ENCODE results near the gene TMIGD1. TPM values are rescaled to one million over a fixed set of nuclear protein-coding genes. Genes with fewer than 3 reads are reported as not detected.

Gene TMIGD1
- total and polyA plus RNA-seq, 2 donors (not counting 1 experiment from before 2014, with no cell fraction given), result not detected

DNA sequence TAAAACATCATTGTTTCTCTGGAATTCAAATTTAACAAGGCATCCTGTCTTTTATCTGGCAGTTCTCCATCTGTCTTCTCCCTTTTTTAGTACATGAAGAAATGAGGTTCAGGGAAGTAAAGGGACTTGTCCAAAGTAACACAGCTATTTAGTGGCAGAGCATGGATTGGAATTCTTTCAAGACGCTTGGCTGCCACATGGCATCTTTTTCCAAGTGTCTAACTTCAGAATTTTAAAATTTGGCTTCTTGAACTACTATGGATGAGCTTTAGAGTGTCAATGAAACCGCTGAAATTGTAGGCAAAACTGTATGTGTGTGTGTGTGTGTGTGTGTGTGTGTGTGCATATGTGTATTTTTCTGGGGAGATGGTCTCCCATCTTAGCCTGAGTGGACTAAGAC is 5.2 kb upstream of the TMIGD1 start:
- no peaks in the 10 kb centered on the region for H3K9me3 ChIP-seq (ENCODE audit: control extremely low read depth in 1 of 3, control insufficient read depth in 2 of 3, insufficient read depth in 1 of 3, low read length in 2 of 3)
- no peaks in the 10 kb centered on the region for H3K36me3 ChIP-seq (replicated peaks in 1 of 2; ENCODE audit: control extremely low read depth in 1 of 2, control insufficient read depth in 1 of 2, extremely low read depth in 1 of 2, insufficient read depth in 2 of 2, low read length in 1 of 2)
- H3K4me1 ChIP-seq (ENCODE audit: control insufficient read depth in 2 of 2, insufficient read depth in 2 of 2, low read length in 2 of 2), result peaks cover 0 to 4% of the 10 kb centered on the region in 2 donors
- H3K4me2 ChIP-seq (replicated peaks; ENCODE audit: low read depth, low read length, poor library complexity, severe bottlenecking), result no peak overlapping the region
- no peaks in the 10 kb centered on the region for H3K79me2 ChIP-seq (ENCODE audit: control insufficient read depth, insufficient read depth, low read length)
- H2AFZ ChIP-seq (ENCODE audit: insufficient read depth, low read depth, low read length, poor library complexity, severe bottlenecking), result no peak overlapping the region
- intact Hi-C loops (cut with micrococcal nuclease), result no loop called here
- TF ChIP-seq CTCF (IDR thresholded peaks at IDR 0.05) (no peak), EZH2 (IDR thresholded peaks at IDR 0.05; ENCODE audit: borderline replicate concordance, insufficient read depth, low read depth, low read length, poor library complexity, severe bottlenecking) (no peak)
- ATAC-seq (ENCODE audit: low read depth), result no peak
- H3K4me3 ChIP-seq (ENCODE audit: control extremely low read depth in 1 of 5, extremely low read depth in 1 of 5, insufficient read depth in 1 of 5, low read depth in 2 of 5, low read length in 4 of 5), result no peak overlapping the region
- WGBS (ENCODE audit: insufficient coverage), result no CpG with 5 or more reads among the region's 2 CpGs
- Mint-ChIP-seq H3K4me1 (peaks cover 5% of the 10 kb centered on the region), H3K9me3 (ENCODE audit: insufficient read depth) (no peaks in the 10 kb centered on the region), H3K4me3 (no peak overlapping the region), H3K27ac (no peak overlapping the region), H3K27me3 (peaks cover 3% of the 10 kb centered on the region)
- H3K9ac ChIP-seq (ENCODE audit: low read length), result no peak overlapping the region
- POLR2A ChIA-PET, result no interaction called here
- no peak overlapping the region for H3K27ac ChIP-seq (ENCODE audit: low read length in 2 of 2)
- DNase-seq, result no peak
- H4K20me1 ChIP-seq (ENCODE audit: control insufficient read depth, insufficient read depth, low read length, poor library complexity, severe bottlenecking), result no peaks in the 10 kb centered on the region
- CTCF ChIA-PET, result interaction anchor here (0.6 to 9.6 kb wide), 14 partner anchors 10 to 233 kb away, joined by 3 to 218 read pairs (median 4); partner anchors contain the start of gene BLMH
- H3K27me3 ChIP-seq (replicated peaks in 1 of 4; ENCODE audit: control extremely low read depth in 1 of 4, control insufficient read depth in 3 of 4, insufficient read depth in 4 of 4, low read length in 3 of 4), result no peaks in the 10 kb centered on the region

GRCh38 chr17:30337393-30337999 is 3.6 kb upstream of the TMIGD1 start:
- no peak overlapping the region for H2AFZ ChIP-seq (ENCODE audit: insufficient read depth, low read depth, low read length, poor library complexity, severe bottlenecking)
- no peak for ATAC-seq (ENCODE audit: low read depth)

More at GRCh38 chr17:30337393-30337999, 3.6 kb upstream of the TMIGD1 start:
- Histone ChIP-seq H3K79me2 (ENCODE audit: control insufficient read depth, insufficient read depth, low read length) (no peaks in the 10 kb centered on the region), H3K4me3 (ENCODE audit: control extremely low read depth in 1 of 5, extremely low read depth in 1 of 5, insufficient read depth in 1 of 5, low read depth in 2 of 5, low read length in 4 of 5) (no peak overlapping the region), H3K27me3 (replicated peaks in 1 of 4; ENCODE audit: control extremely low read depth in 1 of 4, control insufficient read depth in 3 of 4, insufficient read depth in 4 of 4, low read length in 3 of 4) (no peaks in the 10 kb centered on the region), H3K9me3 (ENCODE audit: control extremely low read depth in 1 of 3, control insufficient read depth in 2 of 3, insufficient read depth in 1 of 3, low read length in 2 of 3) (no peaks in the 10 kb centered on the region), H3K4me1 (ENCODE audit: control insufficient read depth in 2 of 2, insufficient read depth in 2 of 2, low read length in 2 of 2) (peaks cover 0 to 4% of the 10 kb centered on the region in 2 donors), H3K36me3 (replicated peaks in 1 of 2; ENCODE audit: control extremely low read depth in 1 of 2, control insufficient read depth in 1 of 2, extremely low read depth in 1 of 2, insufficient read depth in 2 of 2, low read length in 1 of 2) (no peaks in the 10 kb centered on the region), H3K9ac (ENCODE audit: low read length) (no peak overlapping the region), H4K20me1 (ENCODE audit: control insufficient read depth, insufficient read depth, low read length, poor library complexity, severe bottlenecking) (no peaks in the 10 kb centered on the region), H3K27ac (ENCODE audit: low read length in 2 of 2) (no peak overlapping the region), H3K4me2 (replicated peaks; ENCODE audit: low read depth, low read length, poor library complexity, severe bottlenecking) (no peak overlapping the region)
- Mint-ChIP-seq H3K27ac (no peak overlapping the region), H3K27me3 (peaks cover 7% of the 10 kb centered on the region), H3K9me3 (ENCODE audit: insufficient read depth) (no peaks in the 10 kb centered on the region), H3K4me1 (peaks cover 7% of the 10 kb centered on the region), H3K4me3 (no peak overlapping the region)
- no peak for DNase-seq
- WGBS (ENCODE audit: insufficient coverage), result 100% methylated on average over 1 of the region's 1 CpG
- ChIA-PET POLR2A (interaction anchor here (0.7 kb wide), 1 partner anchor 233 kb away, joined by 7 read pairs; no protein-coding TSS in a partner anchor), CTCF (interaction anchor here (0.6 to 9.6 kb wide), 12 partner anchors 11 to 1789 kb away, joined by 3 to 218 read pairs (median 4); no protein-coding TSS in a partner anchor)
- no peak for TF ChIP-seq CTCF (IDR thresholded peaks at IDR 0.05)
- TF ChIP-seq EZH2 (IDR thresholded peaks at IDR 0.05; ENCODE audit: borderline replicate concordance, insufficient read depth, low read depth, low read length, poor library complexity, severe bottlenecking), result no peak
- intact Hi-C loops (cut with micrococcal nuclease), result no loop called here
